Esophagus muscularis mucosa (tissue), 4 donors: ENCODE measurements around the gene IL12A. TPM values are rescaled to one million over a fixed set of nuclear protein-coding genes. Genes with fewer than 3 reads are reported as not detected.

ENCODE experiments used
- DNase-seq: peaks from one replicate; pipeline ENCODE4 v3.0.0-alpha.2; 2017; ENCODE audit errors: extremely low spot score
- H3K27ac ChIP-seq, 4 donors: fragments of 200-600 bp; sonication (generic); replicated peaks in 1 of 4; 1 replicate in 3 of 4; 2 replicates in 1 of 4; pipeline ENCODE4 v1.5.1; 2016 to 2019; ENCODE audit warnings: mild to moderate bottlenecking in 1 of 4
- H3K27me3 ChIP-seq, 4 donors: fragments of 200-600 bp; sonication (generic); one replicate each; pipeline versions ENCODE4 v1.5.1 to v1.6.0; 2016 to 2019
- H3K36me3 ChIP-seq, 4 donors: fragments of 200-600 bp; sonication (generic); one replicate each; pipeline ENCODE4 v1.5.1; 2016 to 2019
- H3K4me1 ChIP-seq, 4 donors: fragments of 200-600 bp; sonication (generic); one replicate each; pipeline ENCODE4 v1.5.1; 2016 to 2019
- H3K4me3 ChIP-seq, 4 donors: fragments of 200-600 bp; sonication (generic); 1 replicate in 2 of 4; 2 replicates in 2 of 4; pipeline ENCODE4 v1.5.1; 2016 to 2019; ENCODE audit warnings: mild to moderate bottlenecking in 4 of 4, moderate library complexity in 1 of 4
- H3K9me3 ChIP-seq, 4 donors: fragments of 200-600 bp; sonication (generic); 1 replicate in 3 of 4; 2 replicates in 1 of 4; pipeline ENCODE4 v1.5.1; 2016 to 2019
- EP300 ChIP-seq: sonication (generic); formaldehyde crosslinking; IDR thresholded peaks from one replicate; pipeline ENCODE4 v1.6.1; 2017; ENCODE audit warnings: antibody characterized with exemption
- POLR2A ChIP-seq: fragments of 450-650 bp; IDR thresholded peaks from one replicate; pipeline ENCODE4 v1.6.1; 2017; ENCODE audit warnings: antibody characterized with exemption, moderate library complexity, mild to moderate bottlenecking, low read depth
- POLR2AphosphoS5 ChIP-seq, 2 donors: sonication (generic); formaldehyde crosslinking; IDR thresholded peaks; one replicate each; pipeline ENCODE4 v1.6.1; 2017; ENCODE audit warnings: antibody characterized with exemption in 2 of 2
- WGBS: methylation state at CpG from one replicate; pipeline ENCODE4 v1.1.5; 2018; 5-methylcytosine and 5-hydroxymethylcytosine counted together
- intact Hi-C: fragments of 100-400 bp; cut with DNase I; formaldehyde crosslinking; loops from one replicate; pipeline ENCODE4 v1.15.1; 2023
- total RNA-seq, 4 donors: library from RNA; depleted of rRNA; stranded (reverse); fragments of >200 nt; gene quantifications; one replicate each; pipeline versions ENCODE4 v1.1.0 to v1.2.1, GENCODE V29; 2016
- TF ChIP-seq, protein P1 (sequence below), 3 experiments: fragments of 200-600 bp in 2 of 3; fragments of 450-650 bp in 1 of 3; sonication (generic) in 2 of 3; IDR thresholded peaks; one replicate each; pipeline ENCODE4 v1.5.1; 2017 to 2019; ENCODE audit warnings: antibody characterized with exemption in 3 of 3, mild to moderate bottlenecking in 2 of 3, moderate library complexity in 1 of 3

Gene IL12A
- total RNA-seq, 4 donors from 2014 or later = 0.42 to 2.4 (median 0.99) TPM

DNA sequence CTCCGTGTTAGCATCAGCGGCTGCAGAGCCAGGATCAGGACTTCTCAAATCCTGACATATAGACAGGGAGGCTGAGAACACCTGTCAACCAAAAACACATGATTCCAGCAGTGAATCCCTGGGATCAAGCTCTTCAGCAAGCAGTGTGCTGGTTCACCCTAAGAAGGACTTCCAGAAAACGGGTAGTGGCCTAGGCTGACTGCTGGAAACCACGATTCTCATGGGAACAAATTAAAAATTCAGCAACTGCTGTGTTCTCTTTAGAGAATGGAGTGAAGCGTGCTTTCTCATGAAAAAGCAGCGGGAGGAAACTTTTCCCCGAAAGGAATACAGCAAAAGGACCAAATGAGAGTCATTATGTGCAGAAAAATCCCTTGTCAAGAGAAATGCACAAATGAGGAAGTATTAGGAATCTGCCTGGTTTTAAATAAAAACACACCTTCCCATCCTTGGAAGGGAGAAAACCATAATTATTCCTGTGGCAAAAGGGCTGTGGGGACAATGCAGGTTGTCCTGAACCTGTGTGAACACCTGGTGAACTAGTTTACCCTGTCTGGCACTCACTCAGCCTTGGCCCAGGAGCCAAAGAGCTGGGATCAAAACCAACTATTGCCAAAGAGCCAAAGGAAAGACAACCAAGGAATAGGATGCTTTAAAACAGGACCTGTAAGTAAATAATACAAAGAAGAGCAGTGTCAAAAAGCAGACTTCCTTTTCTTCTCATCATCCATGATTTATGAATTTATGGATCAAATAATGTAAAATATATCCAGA is 13.4 kb downstream of the IL12A start:
- Histone ChIP-seq H3K27me3 (no peaks in the 10 kb centered on the region), H3K4me1 (peaks cover 0 to 8% (median 4%) of the 10 kb centered on the region in 4 donors), H3K9me3 (no peaks in the 10 kb centered on the region), H3K27ac (no peak overlapping the region), H3K4me3 (no peak overlapping the region), H3K36me3 (no peaks in the 10 kb centered on the region)
- WGBS = 90% methylated on average over 7 of the region's 7 CpGs
- intact Hi-C loops = loop anchor here (5.0 kb wide), 2 partner anchors 115 to 195 kb away; no protein-coding TSS in a partner anchor
- TF ChIP-seq, protein P1, sequence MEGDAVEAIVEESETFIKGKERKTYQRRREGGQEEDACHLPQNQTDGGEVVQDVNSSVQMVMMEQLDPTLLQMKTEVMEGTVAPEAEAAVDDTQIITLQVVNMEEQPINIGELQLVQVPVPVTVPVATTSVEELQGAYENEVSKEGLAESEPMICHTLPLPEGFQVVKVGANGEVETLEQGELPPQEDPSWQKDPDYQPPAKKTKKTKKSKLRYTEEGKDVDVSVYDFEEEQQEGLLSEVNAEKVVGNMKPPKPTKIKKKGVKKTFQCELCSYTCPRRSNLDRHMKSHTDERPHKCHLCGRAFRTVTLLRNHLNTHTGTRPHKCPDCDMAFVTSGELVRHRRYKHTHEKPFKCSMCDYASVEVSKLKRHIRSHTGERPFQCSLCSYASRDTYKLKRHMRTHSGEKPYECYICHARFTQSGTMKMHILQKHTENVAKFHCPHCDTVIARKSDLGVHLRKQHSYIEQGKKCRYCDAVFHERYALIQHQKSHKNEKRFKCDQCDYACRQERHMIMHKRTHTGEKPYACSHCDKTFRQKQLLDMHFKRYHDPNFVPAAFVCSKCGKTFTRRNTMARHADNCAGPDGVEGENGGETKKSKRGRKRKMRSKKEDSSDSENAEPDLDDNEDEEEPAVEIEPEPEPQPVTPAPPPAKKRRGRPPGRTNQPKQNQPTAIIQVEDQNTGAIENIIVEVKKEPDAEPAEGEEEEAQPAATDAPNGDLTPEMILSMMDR (IDR thresholded peaks at IDR 0.05) = no peak
- TF ChIP-seq POLR2AphosphoS5 (IDR thresholded peaks at IDR 0.05) = no peak
- DNase-seq = no peak

DNA sequence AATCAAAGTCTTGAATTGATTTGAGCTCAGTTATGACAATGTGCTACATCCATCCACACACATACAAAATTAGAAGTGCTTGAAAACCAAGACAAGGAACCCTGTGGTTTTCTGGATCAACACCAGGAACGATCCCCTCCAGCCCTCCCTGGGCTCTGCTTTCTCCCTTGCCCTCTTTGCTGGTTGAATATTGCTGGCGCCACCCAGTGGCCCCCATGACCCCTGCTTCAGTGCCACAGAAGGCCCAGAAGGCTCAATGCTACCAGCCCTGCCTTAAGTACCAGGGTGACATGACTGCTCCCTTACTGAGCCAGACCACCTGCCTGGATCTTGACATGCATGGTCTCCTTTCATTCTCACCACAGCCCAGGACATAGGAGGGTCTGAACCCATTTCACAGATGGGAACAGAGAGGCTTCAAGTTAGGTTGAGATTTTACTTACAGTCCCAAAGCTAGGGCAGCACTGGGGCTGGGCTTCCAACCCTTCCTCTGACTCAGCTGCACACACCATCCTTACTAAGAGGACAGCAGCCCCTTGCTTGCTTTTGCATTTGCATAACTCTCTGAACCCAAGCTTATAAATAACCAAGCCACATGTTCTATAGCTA is 15.0 kb downstream of the IL12A start:
- intact Hi-C loops = loop anchor here (5.0 kb wide), 2 partner anchors 116 to 196 kb away; no protein-coding TSS in a partner anchor
- Histone ChIP-seq H3K9me3 (no peaks in the 10 kb centered on the region), H3K4me1 (peaks cover 0 to 8% (median 4%) of the 10 kb centered on the region in 4 donors), H3K27me3 (no peaks in the 10 kb centered on the region), H3K36me3 (no peaks in the 10 kb centered on the region), H3K4me3 (no peak overlapping the region), H3K27ac (no peak overlapping the region)
- WGBS = 20% methylated on average over 2 of the region's 2 CpGs
- DNase-seq = no peak
- TF ChIP-seq EP300 (no peak), POLR2AphosphoS5 (IDR thresholded peaks at IDR 0.05) (no peak), POLR2A (no peak)
- TF ChIP-seq, protein P1 (IDR thresholded peaks at IDR 0.05) = peak; percentile 49 to 58 (median 54)

DNA sequence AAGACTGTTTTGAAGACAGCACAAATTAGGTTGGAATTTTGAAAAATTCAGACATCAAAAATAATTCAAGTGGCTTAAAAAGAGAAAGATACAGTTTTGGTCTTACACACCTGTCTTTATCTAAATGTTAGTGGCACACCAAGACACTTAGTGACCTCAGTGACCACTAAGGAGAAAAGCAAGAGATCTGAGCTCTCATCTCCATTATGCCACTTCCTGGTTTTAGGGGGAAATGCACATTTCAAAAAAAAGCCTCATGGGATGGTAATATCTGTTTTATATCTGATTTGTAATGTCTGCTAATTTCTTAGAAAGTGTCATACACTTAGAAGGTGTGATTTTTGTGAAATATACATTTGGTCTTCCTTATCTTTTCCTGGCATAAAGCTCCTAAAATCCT is 16.4 kb downstream of the IL12A start:
- intact Hi-C loops = loop anchor here (5.0 kb wide), 1 partner anchor 388 kb away; no protein-coding TSS in a partner anchor
- Histone ChIP-seq H3K9me3 (no peaks in the 10 kb centered on the region), H3K4me3 (no peak overlapping the region), H3K36me3 (no peaks in the 10 kb centered on the region), H3K27me3 (no peaks in the 10 kb centered on the region), H3K27ac (no peak overlapping the region), H3K4me1 (peaks cover 0 to 8% (median 4%) of the 10 kb centered on the region in 4 donors)
- DNase-seq = no peak
- no peak for TF ChIP-seq EP300
- TF ChIP-seq, protein P1 (IDR thresholded peaks at IDR 0.05) = no peak
- TF ChIP-seq POLR2AphosphoS5 (IDR thresholded peaks at IDR 0.05) = no peak
- no peak for TF ChIP-seq POLR2A

DNA sequence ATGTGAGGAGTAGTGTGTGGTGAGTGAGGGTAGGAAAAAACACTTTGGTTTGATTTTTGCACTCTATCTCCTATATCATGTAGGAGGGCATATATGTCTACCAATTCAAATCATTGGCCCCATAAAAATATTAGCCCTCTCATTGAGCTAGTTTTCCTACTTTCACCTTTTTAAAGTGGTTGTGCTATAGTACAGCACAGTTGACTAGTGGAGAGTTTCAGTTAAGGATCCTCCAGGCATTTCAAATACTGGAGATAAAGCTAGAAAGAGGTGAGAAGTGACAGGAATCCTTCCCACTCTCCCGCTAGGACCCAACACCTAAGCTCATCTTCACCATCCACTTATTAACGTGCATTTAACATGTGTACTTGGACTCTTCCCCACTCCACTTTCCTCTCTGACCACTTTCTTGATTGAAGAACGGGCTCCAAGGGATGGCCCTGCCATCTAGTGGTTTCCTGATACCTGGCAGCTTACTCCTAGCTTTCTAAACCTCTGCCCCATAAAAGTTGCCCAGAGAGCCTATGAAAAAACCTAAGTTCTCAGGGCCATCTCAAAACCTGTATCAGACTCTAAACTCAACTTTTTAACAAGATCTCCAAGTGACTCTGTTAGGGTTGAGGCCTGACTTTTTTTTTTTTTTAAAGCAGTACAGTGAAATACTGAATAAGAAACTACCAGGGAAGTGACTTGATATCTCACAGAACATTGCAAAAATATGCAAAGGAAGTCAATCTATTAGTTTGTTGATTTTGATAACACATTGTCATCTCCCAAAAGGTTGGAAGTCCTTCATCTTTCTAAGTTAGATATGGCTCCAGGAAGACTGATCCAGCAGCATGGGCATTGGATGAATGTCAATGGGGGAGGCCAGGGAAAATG is 17.9 kb downstream of the IL12A start:
- Histone ChIP-seq H3K4me3 (no peak overlapping the region), H3K4me1 (peaks cover 0 to 8% (median 4%) of the 10 kb centered on the region in 4 donors), H3K36me3 (no peaks in the 10 kb centered on the region), H3K27me3 (no peaks in the 10 kb centered on the region), H3K9me3 (no peaks in the 10 kb centered on the region), H3K27ac (no peak overlapping the region)
- TF ChIP-seq POLR2A (no peak), EP300 (no peak)
- TF ChIP-seq, protein P1 (IDR thresholded peaks at IDR 0.05) = peak; percentile 81 to 88 (median 83)
- 20% methylated on average over 3 of the region's 3 CpGs for WGBS
- no peak for DNase-seq
- intact Hi-C loops = loop anchor here (2.0 to 5.0 kb wide), 3 partner anchors 176 to 742 kb away; no protein-coding TSS in a partner anchor
